ENCODE measurements around the gene SARM1. TPM values are rescaled to one million over a fixed set of nuclear protein-coding genes. Genes with fewer than 3 reads are reported as not detected.

SARM1 gene
- 5.2 and 11.2 TPM in 2 replicates for total RNA-seq

DNA sequence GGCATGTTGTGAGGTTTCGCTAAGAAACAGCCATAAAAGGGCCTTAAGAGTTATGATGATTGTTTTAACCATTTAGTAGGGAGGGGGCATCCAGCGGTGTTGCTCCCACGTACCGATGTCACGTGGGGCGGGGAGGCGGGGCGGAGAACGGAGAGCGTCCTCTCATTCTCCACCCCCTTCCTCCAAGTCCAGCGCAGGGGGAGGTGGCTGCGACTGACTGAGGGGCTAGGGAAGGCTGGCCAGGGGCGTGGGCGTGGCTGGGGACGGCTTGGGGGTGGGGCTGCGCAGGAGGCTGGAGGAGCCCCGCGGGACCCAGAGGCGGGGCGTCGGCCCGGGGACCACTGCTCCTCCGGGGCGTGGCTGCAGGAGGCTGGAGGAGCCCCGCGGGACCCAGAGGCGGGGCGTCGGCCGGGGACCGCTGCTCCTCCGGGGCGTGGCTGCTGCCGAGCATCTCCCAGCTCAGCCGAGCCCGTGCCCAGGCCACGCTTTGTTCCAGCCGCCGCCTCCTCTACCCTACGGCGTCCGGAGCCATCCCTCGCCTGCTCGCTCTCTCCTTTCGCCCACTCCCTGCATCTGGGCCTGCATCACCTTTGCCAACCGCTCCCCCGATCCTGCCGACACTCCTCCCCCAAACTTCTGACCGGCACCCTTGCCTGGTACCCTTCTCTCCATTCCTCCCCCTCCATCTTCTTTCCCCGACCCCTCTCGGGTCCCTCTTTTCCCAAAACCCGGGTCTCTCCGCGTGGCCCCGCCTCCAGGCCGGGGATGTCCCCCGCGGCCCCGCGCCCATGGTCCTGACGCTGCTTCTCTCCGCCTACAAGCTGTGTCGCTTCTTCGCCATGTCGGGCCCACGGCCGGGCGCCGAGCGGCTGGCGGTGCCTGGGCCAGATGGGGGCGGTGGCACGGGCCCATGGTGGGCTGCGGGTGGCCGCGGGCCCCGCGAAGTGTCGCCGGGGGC, at the start of gene SARM1:
SARM1 (plus strand) TSS at position 450 of the 958 bp plus-strand sequence; CDS start at position 789, 339 bp downstream.

DNA sequence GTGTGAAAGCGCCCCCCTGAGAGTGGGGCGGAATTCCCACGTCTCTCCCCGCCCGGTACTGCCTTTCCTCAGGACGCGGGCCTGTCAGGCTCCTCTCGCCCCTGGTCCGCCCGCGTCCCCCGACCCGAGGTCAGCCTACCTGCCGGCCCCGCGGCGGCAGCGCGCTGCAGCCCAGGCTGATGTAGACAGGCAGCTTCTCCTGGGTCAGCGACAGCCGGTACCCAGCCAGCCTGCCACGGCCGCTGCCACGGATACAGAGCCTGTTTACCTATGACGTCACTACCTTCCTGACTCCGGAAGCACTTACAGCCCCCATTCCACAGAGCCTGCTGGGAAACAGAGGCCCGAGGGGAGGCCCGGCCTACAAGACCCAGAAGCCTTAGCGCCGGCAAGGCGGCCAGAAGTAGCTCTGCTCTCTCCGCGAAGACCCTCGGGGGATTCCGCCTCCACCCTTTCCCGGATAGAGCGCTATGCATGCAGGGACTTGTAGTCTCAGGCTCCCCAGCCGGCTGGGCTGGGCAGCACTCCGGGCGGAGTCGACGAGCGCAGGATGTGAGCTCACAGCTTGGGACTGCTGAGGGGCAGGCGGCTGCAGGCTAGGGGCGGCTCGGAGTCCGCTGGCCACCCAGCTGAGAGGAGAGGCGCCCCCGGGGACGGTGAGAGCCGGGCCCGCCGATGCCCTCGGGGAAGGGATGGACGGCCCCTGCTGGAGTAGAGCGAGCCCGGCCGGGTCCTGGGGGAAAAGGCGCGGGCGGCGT, 36.1 kb upstream of the SARM1 start, which contains the start of the genes IFT20 and TNFAIP1:
IFT20 (minus strand) TSS at position 272 of the 758 bp plus-strand sequence. CDS start 3,487 bp downstream, outside the sequence.
TNFAIP1 (plus strand) TSS at position 561 of the 758 bp plus-strand sequence. CDS start 3,761 bp downstream, outside the sequence.

DNA sequence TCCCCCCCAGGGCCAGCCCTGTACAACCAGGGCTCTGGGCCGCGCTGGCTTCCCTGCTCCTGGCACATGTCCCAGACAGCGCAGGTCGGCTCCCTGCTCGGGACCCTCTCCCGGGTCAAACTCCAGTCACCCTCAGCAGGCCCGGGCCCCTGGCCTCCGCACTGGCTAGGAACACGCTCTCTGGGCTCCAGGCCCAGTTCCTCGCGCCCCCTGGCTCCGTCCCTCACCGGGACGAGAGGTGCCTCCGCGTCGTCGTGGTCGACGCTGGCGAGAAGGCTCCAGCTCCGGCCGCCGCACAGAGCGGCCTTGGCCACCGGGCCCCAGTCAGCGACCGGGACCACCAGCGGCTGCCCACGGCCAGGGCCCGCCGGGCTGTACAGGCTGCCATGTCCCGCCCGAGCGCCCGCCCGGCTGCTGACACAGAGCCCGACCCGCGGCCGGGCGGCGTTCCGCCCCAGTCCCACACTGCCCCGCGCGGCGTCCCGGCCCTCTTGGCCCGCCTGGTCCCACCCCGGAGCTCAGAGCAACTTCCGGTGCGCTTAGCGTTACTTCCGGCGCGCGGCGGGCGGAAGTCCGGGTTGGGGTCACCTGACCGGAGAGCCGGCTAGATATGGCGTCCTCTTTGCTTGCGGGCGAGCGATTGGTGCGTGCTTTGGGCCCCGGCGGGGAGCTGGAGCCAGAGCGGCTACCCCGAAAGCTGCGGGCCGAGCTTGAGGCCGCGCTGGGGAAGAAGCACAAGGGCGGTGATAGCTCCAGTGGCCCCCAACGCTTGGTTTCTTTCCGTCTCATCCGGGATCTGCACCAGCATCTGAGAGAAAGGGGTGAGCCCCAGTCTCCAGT, 14.2 kb upstream of the SARM1 start, which contains the start of gene POLDIP2:
POLDIP2 (minus strand) TSS at position 467 of the 840 bp plus-strand sequence; CDS start at position 388, 79 bp downstream.

DNA sequence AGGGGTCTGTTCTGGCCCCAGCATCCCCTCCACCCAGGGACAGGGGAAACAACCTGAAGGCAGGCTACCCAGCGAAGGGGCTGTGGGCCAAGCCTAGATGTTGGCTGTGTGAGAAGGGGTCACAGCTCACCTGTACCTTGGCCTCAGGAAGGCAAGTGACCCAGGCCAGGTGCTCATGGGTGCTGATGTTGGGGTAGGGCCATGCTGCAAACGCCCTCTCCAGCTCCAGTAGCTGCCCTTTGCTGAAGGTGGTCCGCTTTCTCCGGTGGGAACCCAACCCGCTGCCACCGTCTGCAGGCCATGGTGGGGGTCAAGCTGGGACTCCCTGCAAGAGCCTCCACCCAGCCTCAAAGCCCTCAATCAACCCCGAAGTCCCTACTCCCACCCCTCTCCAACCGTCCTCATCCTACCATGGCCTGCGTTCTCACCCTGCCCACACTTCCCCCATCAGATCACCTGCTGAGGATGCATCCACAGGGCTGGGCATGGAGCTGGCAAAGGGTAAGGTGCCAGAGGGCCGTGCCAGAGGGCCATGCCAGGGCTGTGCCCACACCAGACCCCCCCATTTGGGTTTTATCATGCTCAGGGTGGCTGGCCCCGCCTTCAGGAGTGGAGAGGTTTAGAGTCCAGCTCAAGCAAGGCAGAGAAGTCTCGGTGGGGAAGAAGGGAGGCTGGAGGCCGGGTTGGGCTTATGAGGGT, 6.7 kb upstream of the SARM1 start, which contains the start of gene SEBOX:
SEBOX (minus strand) TSS at position 535 of the 699 bp plus-strand sequence; CDS start at position 487, 48 bp downstream.

DNA sequence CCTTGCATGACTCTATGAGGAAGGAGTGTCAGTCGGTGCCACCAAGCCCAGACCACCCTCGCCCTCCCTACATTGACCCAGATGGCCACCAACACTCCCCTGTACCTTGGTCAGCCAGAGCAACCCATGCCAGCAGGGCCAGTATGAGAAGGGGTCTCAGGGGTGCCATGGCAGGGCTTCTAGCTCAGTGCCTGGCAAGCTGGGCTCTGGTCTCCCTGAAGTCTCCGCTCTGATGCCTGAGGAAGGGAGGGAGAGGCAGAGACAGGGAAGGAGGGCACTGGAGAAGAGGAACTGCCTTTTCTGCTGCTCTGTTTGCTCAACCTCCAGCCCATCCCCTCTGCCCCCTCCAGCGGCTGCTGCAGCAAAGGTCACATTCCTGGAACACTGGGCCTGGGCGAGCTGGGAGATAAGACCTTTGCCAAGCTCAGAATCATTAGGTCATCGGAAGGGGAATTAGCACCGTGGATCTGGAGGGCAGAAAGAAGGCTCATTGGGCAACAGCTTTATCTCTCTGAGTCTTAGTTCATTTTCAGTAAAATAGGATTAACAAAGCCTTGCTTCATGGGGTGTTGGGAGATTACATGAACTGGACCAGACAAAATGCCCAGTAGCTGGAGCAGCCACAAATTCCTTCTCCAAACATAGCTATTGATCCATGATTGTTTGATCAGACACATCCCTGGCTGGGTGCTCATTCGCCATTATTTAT, 1.3 kb upstream of the SARM1 start, which contains the start of gene VTN:
VTN (minus strand) TSS at position 273 of the 709 bp plus-strand sequence; CDS start at position 169, 104 bp downstream.

DNA sequence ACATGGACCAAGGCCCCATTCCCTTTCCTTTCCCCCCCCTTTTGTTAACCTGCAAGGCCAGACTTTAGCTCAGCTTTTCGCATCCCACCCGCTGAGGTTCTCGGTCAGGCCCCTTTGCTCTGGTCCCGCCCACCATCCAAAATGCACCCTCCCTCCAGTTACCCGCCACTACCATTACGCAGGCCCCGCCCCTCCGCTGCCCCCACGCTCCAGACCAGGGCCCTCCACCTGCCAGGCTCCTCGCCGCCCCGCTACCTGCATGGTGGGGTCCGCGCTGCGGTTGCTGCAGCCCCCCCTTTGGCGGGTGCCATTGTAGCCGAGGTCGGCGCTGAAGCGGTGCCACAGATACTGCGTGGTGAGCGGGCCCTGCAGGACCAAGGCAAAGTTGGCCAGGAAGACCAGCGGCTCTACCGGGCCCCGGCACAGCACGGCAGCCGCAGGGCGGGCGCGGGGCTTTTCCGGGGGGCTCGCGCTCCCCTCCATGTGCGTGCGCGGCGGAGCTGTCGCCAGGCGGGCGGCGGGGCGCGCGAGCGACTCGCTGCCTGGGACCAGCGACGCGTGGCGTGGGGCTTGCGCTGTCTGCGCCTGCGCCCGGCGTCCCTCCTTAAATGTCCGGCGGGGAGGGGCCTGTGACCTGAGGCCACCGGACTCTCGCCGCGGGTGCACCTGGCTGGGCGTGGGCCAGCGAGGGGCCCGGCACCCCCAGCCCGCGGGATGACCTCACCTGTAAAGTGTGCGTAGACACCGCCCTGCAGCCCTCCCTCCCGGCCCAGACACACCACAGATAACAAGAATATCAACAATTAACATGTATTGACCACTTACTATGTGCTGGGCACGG, 34.4 kb downstream of the SARM1 start, which contains the start of gene SLC46A1:
SLC46A1 (minus strand) TSS at position 581 of the 841 bp plus-strand sequence; CDS start at position 483, 98 bp downstream.

Other genes with a start within 250 kb of the SARM1 start
- 15.0 and 18.5 TPM in 2 replicates for gene TMEM97, start 52.5 kb upstream of the SARM1 start, total RNA-seq
- gene IFT20, start 36.2 kb upstream of the SARM1 start, total RNA-seq: 52.5 and 61.9 TPM in 2 replicates
- gene TNFAIP1, start 35.9 kb upstream of the SARM1 start, total RNA-seq: 35.2 and 42.8 TPM in 2 replicates
- 72.9 and 83.3 TPM in 2 replicates for gene POLDIP2, start 14.2 kb upstream of the SARM1 start, total RNA-seq
- not detected in 2 replicates for gene SEBOX, start 6.5 kb upstream of the SARM1 start, total RNA-seq
- gene VTN, start 1.4 kb upstream of the SARM1 start, total RNA-seq: 8.1 and 52.8 TPM in 2 replicates
- 6.3 and 13.4 TPM in 2 replicates for gene SLC46A1, start 34.5 kb downstream of the SARM1 start, total RNA-seq
- gene SLC13A2, start 102.0 kb downstream of the SARM1 start, total RNA-seq: not detected in 2 replicates
- not detected in 2 replicates for gene FOXN1, start 134.7 kb downstream of the SARM1 start, total RNA-seq
- 33.5 and 43.7 TPM in 2 replicates for gene UNC119, start 180.9 kb downstream of the SARM1 start, total RNA-seq
- 82.3 and 154 TPM in 2 replicates for gene PIGS, start 199.8 kb downstream of the SARM1 start, total RNA-seq
- gene ALDOC, start 205.2 kb downstream of the SARM1 start, total RNA-seq: 213 and 230 TPM in 2 replicates
- gene SPAG5, start 227.3 kb downstream of the SARM1 start, total RNA-seq: 7.2 and 9.1 TPM in 2 replicates
- gene RSKR, start 242.5 kb downstream of the SARM1 start, total RNA-seq: 0.81 and 6.0 TPM in 2 replicates